NCI-H2029 treated with DMSO at 0.1 percent for 48 hours (cell line): ENCODE results near the gene TACC2.

Experiments
- DNase-seq: peaks from one replicate; lab custom pipeline; 2025; lab: John Stamatoyannopoulos, UW

Gene TACC2

GRCh38 chr10:122294511-122295450 is 305.8 kb downstream of the TACC2 start:
- DNase-seq: no peak

GRCh38 chr10:122295451-122295809 is 306.5 kb downstream of the TACC2 start:
- DNase-seq: no peak

GRCh38 chr10:122296363-122297120 is 307.6 kb downstream of the TACC2 start:
- no peak for DNase-seq

DNA sequence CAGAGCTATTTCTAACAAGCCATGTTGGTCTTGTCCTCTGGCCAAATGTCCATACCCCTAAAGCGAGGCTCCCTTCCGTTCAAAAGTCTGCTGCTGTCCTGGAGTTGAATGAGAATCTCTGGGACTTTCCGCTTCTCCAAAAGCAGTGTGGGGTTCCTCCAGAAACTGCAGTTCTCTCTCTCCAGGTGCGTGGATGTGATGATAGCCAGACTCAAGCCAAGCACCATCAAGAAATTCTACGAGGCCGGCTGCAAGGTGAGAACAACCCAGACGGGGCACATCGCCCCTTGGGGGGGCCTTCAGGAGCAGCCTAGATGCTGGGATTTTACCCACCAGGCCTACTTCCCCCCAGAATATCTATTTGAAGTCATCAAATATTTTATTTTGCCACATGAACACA is 308.6 kb downstream of the TACC2 start:
- no peak for DNase-seq

DNA sequence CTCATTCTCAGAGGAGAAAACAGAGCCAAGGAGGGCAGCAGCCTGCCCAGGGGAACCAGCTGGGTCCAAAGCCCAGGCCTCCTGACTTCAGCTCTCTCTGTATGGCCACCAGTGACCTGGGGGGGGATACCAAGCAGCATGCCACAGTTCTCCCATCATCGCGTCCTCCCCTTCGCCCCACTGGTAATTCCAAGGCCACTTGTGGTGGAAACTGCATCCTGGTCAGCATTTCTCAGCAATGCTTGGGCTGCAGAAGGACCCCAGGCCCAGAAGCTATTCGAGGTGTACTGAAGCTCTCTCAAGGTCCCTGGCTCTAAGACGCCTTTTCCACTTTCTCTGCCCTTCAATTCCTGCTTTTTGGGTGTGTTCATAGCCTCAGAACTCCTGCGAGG is 309.2 kb downstream of the TACC2 start:
- DNase-seq: no peak

GRCh38 chr10:122298598-122299301 is 309.8 kb downstream of the TACC2 start:
- peak; percentile 9 for DNase-seq

- no peak for DNase-seq
Observed at GRCh38 chr10:122299423-122300075, 310.6 kb downstream of the TACC2 start.

DNA sequence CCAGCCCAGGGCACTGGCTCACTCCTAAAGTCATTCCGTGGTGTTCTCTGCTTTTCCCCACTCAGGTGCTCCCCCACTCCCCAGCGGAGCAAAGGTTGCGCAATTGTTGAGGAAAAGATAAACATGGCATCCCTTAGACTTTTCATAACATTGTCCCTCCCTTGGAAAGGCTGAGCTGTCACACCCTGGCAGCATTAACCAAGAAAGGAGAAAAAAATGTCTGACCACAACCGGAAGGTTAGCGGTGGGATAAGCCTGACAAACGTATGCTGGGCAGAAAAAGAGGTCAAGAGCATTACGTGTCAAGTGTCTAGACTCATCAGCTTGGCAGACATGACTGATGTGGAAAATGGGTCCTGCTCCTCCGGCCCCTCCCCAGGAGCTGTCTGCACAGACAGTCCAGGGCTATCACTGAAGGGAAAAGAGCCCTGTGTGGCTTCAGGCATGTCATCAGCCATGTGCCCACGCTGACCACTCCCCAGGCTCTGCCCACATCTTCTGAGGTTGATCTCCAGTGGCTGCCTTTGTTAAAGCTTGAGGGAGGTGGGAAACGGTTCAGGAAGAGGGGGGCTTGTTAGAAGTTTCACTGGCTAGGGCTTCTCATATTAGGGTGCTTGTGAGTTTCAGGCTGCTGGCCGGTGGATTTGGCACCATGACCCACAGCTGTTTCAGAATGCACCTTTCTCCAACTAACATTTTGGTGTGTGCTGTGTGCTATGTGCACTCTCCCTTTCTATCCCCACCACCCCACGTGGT is 312.3 kb downstream of the TACC2 start:
- DNase-seq: no peak

DNA sequence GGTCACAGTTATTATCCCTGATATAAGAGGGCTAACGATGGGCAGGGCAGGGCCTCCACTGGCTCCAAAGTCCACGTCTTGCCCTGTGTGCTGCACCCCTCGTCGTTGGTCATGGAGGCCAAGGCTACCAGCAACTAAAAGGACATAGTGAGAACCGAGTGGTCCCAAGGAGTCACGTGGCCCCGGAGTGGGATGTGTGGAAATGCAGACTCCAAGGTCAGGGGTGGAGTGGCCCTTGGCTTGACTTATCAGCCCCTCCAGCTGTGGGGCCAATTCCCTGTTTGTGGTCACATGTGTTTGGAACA is 312.8 kb downstream of the TACC2 start:
- DNase-seq: no peak

GRCh38 chr10:122302315-122302714 is 313.4 kb downstream of the TACC2 start:
- no peak for DNase-seq

DNA sequence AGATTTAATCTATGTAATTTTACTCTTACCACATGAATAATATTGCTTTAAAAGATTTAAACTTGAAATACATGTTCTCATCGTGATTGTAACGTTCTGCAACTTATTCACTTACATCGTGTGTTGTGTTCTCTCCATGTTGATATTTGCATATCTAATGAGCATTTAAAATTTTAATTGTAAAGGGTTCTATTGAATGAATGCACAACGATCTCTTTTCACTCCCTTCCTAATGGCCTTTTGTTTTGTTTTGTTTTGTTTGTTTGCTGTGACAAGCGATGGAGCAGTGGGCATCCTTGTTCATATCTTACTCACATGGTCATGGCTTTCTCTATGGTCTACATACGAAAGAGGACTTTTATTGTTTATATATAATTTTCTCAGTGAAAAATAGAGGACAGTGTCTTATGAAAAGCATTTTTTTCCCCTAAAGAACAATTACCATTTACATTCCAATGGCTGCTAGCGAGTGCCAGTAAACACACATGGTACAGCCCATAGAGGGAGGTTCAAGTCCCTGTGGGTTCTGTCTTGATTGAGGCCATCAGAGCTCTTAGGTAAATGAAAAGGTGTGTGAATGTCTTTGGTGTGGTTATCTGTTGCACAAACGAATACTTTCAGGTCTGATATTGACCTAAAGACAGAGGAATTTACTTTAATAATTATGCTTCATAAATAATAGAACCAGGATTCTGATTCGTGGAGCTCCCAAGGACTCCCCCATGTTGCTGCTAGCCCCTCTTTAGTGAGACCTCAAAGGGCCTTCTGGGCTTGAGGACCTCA is 314.5 kb downstream of the TACC2 start:
- no peak for DNase-seq
